ENCODE results near the gene EGLN3. TPM values are rescaled to one million over a fixed set of nuclear protein-coding genes. Genes with fewer than 3 reads are reported as not detected.
"Not testable (repeated sequence)": the region's sequence is repeated elsewhere in the genome, so short reads cannot be mapped to it uniquely, and the experiment has no call there.

EGLN3 gene
- total and polyA plus RNA-seq, 9 donors, result 1.7 to 5.1 (median 2.4) TPM

DNA sequence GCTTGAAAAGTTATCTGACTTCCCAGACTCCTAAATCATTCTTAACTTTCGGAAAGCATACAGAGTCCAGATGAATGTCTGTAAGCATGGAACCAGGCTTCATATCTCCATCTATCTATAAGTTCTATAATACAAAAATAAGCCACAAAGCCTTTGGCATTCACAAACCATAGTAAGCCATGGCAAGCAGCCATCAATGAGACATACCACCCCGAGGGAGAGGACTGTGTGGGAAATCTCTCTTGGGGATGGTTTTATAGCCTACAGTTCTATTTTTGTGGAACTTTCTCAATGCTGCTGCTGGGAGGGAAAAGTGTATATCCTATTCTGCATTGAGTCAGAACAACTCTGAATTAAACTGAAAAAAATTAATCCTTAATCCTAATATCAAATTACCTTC, 20.4 kb downstream of the EGLN3 start:
- WGBS, 3 donors, result 25 to 38% (median 36%) methylated on average over 2 of the region's 2 CpGs
- intact Hi-C loops (cut with DNase I), result no loop called here
- Histone ChIP-seq H3K9me3 (no peaks in the 10 kb centered on the region), H3K4me1 (ENCODE audit: insufficient read depth) (no peaks in the 10 kb centered on the region), H3K27ac (no peak overlapping the region), H3K4me3 (no peak overlapping the region), H3K27me3 (no peaks in the 10 kb centered on the region), H3K36me3 (no peaks in the 10 kb centered on the region)
- no peak for DNase-seq
- TF ChIP-seq POLR2A (IDR thresholded peaks at IDR 0.05), result no peak
- TF ChIP-seq EP300 (IDR thresholded peaks at IDR 0.05), result no peak
- TF ChIP-seq, protein P1, sequence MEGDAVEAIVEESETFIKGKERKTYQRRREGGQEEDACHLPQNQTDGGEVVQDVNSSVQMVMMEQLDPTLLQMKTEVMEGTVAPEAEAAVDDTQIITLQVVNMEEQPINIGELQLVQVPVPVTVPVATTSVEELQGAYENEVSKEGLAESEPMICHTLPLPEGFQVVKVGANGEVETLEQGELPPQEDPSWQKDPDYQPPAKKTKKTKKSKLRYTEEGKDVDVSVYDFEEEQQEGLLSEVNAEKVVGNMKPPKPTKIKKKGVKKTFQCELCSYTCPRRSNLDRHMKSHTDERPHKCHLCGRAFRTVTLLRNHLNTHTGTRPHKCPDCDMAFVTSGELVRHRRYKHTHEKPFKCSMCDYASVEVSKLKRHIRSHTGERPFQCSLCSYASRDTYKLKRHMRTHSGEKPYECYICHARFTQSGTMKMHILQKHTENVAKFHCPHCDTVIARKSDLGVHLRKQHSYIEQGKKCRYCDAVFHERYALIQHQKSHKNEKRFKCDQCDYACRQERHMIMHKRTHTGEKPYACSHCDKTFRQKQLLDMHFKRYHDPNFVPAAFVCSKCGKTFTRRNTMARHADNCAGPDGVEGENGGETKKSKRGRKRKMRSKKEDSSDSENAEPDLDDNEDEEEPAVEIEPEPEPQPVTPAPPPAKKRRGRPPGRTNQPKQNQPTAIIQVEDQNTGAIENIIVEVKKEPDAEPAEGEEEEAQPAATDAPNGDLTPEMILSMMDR (IDR thresholded peaks at IDR 0.05), result no peak

DNA sequence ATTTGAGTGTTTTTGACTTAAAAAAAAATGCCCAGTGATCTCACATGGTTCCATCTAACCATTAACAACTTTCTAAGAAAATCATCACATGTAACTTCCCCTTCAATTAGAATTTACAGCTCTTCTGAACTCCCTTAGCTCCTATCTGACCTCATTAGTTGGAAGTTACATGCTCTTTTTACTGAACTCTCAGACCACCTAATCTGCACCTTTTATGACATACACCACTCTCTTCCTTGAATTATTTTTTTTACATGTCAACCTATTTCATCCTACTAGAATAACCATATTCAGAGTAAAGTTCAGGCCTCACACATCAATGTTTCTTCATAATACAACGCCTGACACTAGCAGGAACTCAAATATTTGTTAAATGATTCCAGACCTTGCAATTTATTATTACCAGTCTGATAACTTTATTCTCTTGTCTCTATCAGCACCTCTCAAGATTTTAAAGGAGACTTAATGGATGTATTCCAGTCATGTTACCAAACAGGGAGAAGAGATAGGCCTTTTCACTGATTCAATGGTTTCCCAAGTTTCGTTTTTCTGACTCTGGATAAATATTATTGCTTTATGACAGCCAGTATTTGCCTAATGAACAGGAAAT, 21.0 kb downstream of the EGLN3 start:
- DNase-seq, result no peak
- WGBS, 3 donors, result 16 to 32% (median 20%) methylated on average over 2 of the region's 2 CpGs
- H3K4me3 ChIP-seq, result no peak overlapping the region
- intact Hi-C loops (cut with DNase I), result no loop called here
- H3K9me3 ChIP-seq, result no peaks in the 10 kb centered on the region
- H3K27ac ChIP-seq, result no peak overlapping the region
- no peaks in the 10 kb centered on the region for H3K4me1 ChIP-seq (ENCODE audit: insufficient read depth)
- H3K36me3 ChIP-seq, result no peaks in the 10 kb centered on the region
- H3K27me3 ChIP-seq, result no peaks in the 10 kb centered on the region
- TF ChIP-seq, protein P1 (IDR thresholded peaks at IDR 0.05), result no peak
- no peak for TF ChIP-seq EP300 (IDR thresholded peaks at IDR 0.05)
- no peak for TF ChIP-seq POLR2A (IDR thresholded peaks at IDR 0.05)

DNA sequence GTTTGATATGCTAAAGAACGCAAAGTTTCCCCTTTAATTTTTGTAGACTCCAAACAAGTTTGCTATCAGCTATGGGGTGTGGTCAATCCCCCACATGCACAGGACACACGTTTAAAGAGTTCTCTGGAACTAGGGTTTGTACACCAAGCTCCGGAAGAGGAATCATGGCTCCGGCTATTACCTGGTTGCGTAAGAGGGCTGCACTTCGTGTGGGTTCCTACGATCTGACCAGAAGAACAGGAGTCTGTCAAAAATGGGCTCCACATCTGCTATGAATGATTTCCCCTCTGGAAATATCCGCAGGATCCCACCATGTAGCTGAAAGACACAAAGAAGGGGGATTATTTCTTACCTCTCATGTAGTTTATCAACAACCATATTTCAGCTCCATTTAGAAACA, 22.0 kb downstream of the EGLN3 start:
- 52 to 59% (median 58%) methylated on average over 8 of the region's 8 CpGs for WGBS, 3 donors
- Histone ChIP-seq H3K36me3 (no peaks in the 10 kb centered on the region), H3K27ac (no peak overlapping the region), H3K4me3 (no peak overlapping the region), H3K9me3 (no peaks in the 10 kb centered on the region), H3K27me3 (no peaks in the 10 kb centered on the region), H3K4me1 (ENCODE audit: insufficient read depth) (no peaks in the 10 kb centered on the region)
- no peak for DNase-seq
- TF ChIP-seq, protein P1 (IDR thresholded peaks at IDR 0.05), result no peak
- no peak for TF ChIP-seq POLR2A (IDR thresholded peaks at IDR 0.05)
- no peak for TF ChIP-seq EP300 (IDR thresholded peaks at IDR 0.05)
- intact Hi-C loops (cut with DNase I), result no loop called here

DNA sequence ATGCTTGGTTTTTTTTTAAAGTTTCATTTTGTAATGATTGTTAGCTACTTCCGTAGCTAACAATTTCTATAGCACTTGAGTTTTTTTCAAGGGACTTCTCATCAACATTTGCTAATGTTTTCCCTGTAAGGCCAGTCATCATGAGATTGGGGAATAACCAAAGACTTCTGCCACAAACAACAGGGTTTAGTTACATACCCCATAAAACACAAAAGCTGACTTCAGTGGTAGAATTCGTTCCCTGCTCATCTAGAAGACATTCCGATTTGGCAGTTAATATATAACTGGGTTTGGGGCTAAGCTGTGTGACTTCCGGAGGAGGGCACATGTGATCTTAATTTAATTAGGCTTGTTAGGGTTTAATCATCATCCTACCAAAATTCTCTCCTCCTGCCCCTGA, 22.9 kb downstream of the EGLN3 start:
- TF ChIP-seq EP300 (IDR thresholded peaks at IDR 0.05) (no peak), POLR2A (IDR thresholded peaks at IDR 0.05) (no peak)
- TF ChIP-seq, protein P1 (IDR thresholded peaks at IDR 0.05), result no peak
- H3K4me3 ChIP-seq, result no peak overlapping the region
- 83 to 98% (median 83%) methylated on average over 4 of the region's 4 CpGs for WGBS, 3 donors
- H3K4me1 ChIP-seq (ENCODE audit: insufficient read depth), result no peaks in the 10 kb centered on the region
- no peak for DNase-seq
- H3K27me3 ChIP-seq, result no peaks in the 10 kb centered on the region
- H3K27ac ChIP-seq, result no peak overlapping the region
- H3K36me3 ChIP-seq, result no peaks in the 10 kb centered on the region
- no peaks in the 10 kb centered on the region for H3K9me3 ChIP-seq
- intact Hi-C loops (cut with DNase I), result no loop called here

DNA sequence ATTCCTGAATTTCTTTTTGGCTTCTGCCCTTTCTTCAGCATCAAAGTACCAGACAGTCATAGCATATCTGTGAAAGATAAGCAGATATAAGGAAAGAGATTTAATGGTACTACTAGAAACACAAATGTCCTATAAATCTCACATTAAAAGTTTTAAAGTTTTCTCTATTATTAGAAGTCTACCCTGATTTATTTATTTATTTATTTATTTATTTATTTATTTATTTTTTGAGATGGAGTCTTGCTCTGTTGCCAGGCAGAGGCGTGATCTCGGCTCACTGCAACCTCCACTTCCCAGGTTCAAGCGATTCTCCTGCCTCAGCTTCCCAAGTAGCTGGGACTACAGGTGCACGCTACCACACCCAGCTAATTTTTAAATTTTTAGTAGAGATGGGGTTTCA, 23.9 kb downstream of the EGLN3 start:
- H3K27me3 ChIP-seq; intact Hi-C loops (cut with DNase I); H3K9me3 ChIP-seq; H3K4me3 ChIP-seq; H3K36me3 ChIP-seq; DNase-seq; H3K27ac ChIP-seq; H3K4me1 ChIP-seq (ENCODE audit: insufficient read depth): not testable (repeated sequence)
- whole genome bisulfite sequencing, 3 donors, result 97% methylated on average over 4 of the region's 4 CpGs
